ENCODE results near the gene CEP290.

Gene CEP290

GRCh38 chr12:88185988-88186387, 44.1 kb upstream of the CEP290 start:
- Histone ChIP-seq H3K4me3 (replicated peaks; ENCODE audit: insufficient read depth, low read length) (no peak overlapping the region), H3K27ac (replicated peaks) (no peak overlapping the region), H3K27me3 (ENCODE audit: insufficient read depth, poor library complexity, severe bottlenecking) (no peaks in the 10 kb centered on the region)
- no peak for DNase-seq (ENCODE audit: low read depth in 1 of 2, low spot score in 1 of 2)
- TF ChIP-seq GABPA (IDR thresholded peaks at IDR 0.05; ENCODE audit: low read depth), result no peak
- TF ChIP-seq SPI1 (IDR thresholded peaks at IDR 0.05; ENCODE audit: borderline replicate concordance, low read depth), result no peak
- TF ChIP-seq POLR2AphosphoS5 (IDR thresholded peaks at IDR 0.05; ENCODE audit: low read depth), result no peak
- TF ChIP-seq REST (IDR thresholded peaks at IDR 0.05; ENCODE audit: insufficient replicate concordance, low read depth), result no peak
- no peak for TF ChIP-seq CTCF (IDR thresholded peaks at IDR 0.05; ENCODE audit: insufficient read depth, low read length)

- TF ChIP-seq CTCF (IDR thresholded peaks at IDR 0.05; ENCODE audit: insufficient read depth, low read length), result no peak
- TF ChIP-seq GABPA (IDR thresholded peaks at IDR 0.05; ENCODE audit: low read depth), result no peak
- TF ChIP-seq POLR2AphosphoS5 (IDR thresholded peaks at IDR 0.05; ENCODE audit: low read depth), result no peak
- no peak for TF ChIP-seq SPI1 (IDR thresholded peaks at IDR 0.05; ENCODE audit: borderline replicate concordance, low read depth)
- no peak for TF ChIP-seq REST (IDR thresholded peaks at IDR 0.05; ENCODE audit: insufficient replicate concordance, low read depth)
- DNase-seq (ENCODE audit: low read depth in 1 of 2, low spot score in 1 of 2), result no peak
- H3K27me3 ChIP-seq (ENCODE audit: insufficient read depth, poor library complexity, severe bottlenecking), result no peaks in the 10 kb centered on the region
- H3K4me3 ChIP-seq (replicated peaks; ENCODE audit: insufficient read depth, low read length), result no peak overlapping the region
- no peak overlapping the region for H3K27ac ChIP-seq (replicated peaks)
Observed at GRCh38 chr12:88185279-88185678, 43.4 kb upstream of the CEP290 start.

GRCh38 chr12:88184196-88184595, 42.3 kb upstream of the CEP290 start:
- H3K27ac ChIP-seq (replicated peaks), result no peak overlapping the region
- TF ChIP-seq CTCF (IDR thresholded peaks at IDR 0.05; ENCODE audit: insufficient read depth, low read length), result no peak
- TF ChIP-seq REST (IDR thresholded peaks at IDR 0.05; ENCODE audit: insufficient replicate concordance, low read depth), result no peak
- TF ChIP-seq GABPA (IDR thresholded peaks at IDR 0.05; ENCODE audit: low read depth), result no peak
- no peak for TF ChIP-seq SPI1 (IDR thresholded peaks at IDR 0.05; ENCODE audit: borderline replicate concordance, low read depth)
- TF ChIP-seq POLR2AphosphoS5 (IDR thresholded peaks at IDR 0.05; ENCODE audit: low read depth), result no peak
- no peaks in the 10 kb centered on the region for H3K27me3 ChIP-seq (ENCODE audit: insufficient read depth, poor library complexity, severe bottlenecking)
- no peak for DNase-seq (ENCODE audit: low read depth in 1 of 2, low spot score in 1 of 2)
- no peak overlapping the region for H3K4me3 ChIP-seq (replicated peaks; ENCODE audit: insufficient read depth, low read length)

Measured in HL-60 (cell line).